CD8-positive, alpha-beta memory T cell (primary cell): ENCODE results near the gene PSMD2. TPM values are rescaled to one million over a fixed set of nuclear protein-coding genes. Genes with fewer than 3 reads are reported as not detected.

Experiments
- CTCF ChIA-PET: fragments of 350-600 bp; sonication (Branson Sonifier 250); formaldehyde crosslinking; loops from one replicate; lab custom pipeline; 2021; ENCODE audit warnings: antibody characterized with exemption; lab: Charles Lee
- POLR2A ChIA-PET: fragments of 350-600 bp; sonication (Branson Sonifier 250); formaldehyde crosslinking; loops from one replicate; lab custom pipeline; 2021; ENCODE audit warnings: antibody characterized with exemption; lab: Charles Lee
- DNase-seq, 5 donors: peaks; one replicate each; pipeline versions ENCODE4 v3.0.0 to v3.0.0-alpha.2; 2020 to 2022; ENCODE audit warnings: mixed read lengths in 1 of 5
- H3K27ac ChIP-seq: one replicate; pipeline ENCODE4 v1.7.0; 2013; ENCODE audit warnings: low read depth, mild to moderate bottlenecking, low read length, moderate library complexity
- H3K27me3 ChIP-seq: 2 replicates; pipeline ENCODE4 v1.7.0; 2013; ENCODE audit warnings: low read length, mild to moderate bottlenecking; ENCODE audit not compliant: insufficient read depth, poor library complexity, severe bottlenecking
- H3K36me3 ChIP-seq: 2 replicates; pipeline ENCODE4 v1.7.0; 2013; ENCODE audit warnings: mild to moderate bottlenecking, low read length, moderate library complexity; ENCODE audit not compliant: insufficient read depth
- H3K4me1 ChIP-seq: 2 replicates; pipeline ENCODE4 v1.7.0; 2013; ENCODE audit warnings: mild to moderate bottlenecking, low read length, moderate library complexity; ENCODE audit not compliant: insufficient read depth
- H3K4me3 ChIP-seq: 2 replicates; pipeline ENCODE4 v1.7.0; 2013; ENCODE audit warnings: mild to moderate bottlenecking, low read length
- H3K9me3 ChIP-seq: 2 replicates; pipeline ENCODE4 v1.7.0; 2013; ENCODE audit warnings: mild to moderate bottlenecking, low read length
- H3K27ac Mint-ChIP-seq, 8 donors: one replicate each; pipeline ENCODE4 v1.8.0; 2020 to 2021; ENCODE audit warnings: mixed read lengths in 8 of 8, mild to moderate bottlenecking in 6 of 8, inconsistent platforms in 3 of 8, moderate library complexity in 3 of 8
- H3K27me3 Mint-ChIP-seq, 2 donors: one replicate each; pipeline ENCODE4 v1.8.0; 2020 to 2021; ENCODE audit warnings: mixed read lengths in 2 of 2, mild to moderate bottlenecking in 1 of 2, moderate library complexity in 1 of 2
- H3K36me3 Mint-ChIP-seq, 3 donors: one replicate each; pipeline ENCODE4 v1.8.0; 2020 to 2021; ENCODE audit warnings: mixed read lengths in 3 of 3, inconsistent platforms in 1 of 3, mild to moderate bottlenecking in 1 of 3
- H3K4me1 Mint-ChIP-seq, 3 donors: one replicate each; pipeline ENCODE4 v1.8.0; 2020 to 2021; ENCODE audit warnings: mixed read lengths in 3 of 3, inconsistent platforms in 1 of 3, mild to moderate bottlenecking in 1 of 3
- H3K4me3 Mint-ChIP-seq, 7 donors: one replicate each; pipeline ENCODE4 v1.8.0; 2020 to 2021; ENCODE audit warnings: mixed read lengths in 7 of 7, mild to moderate bottlenecking in 6 of 7, moderate library complexity in 4 of 7, inconsistent platforms in 2 of 7
- H3K9me3 Mint-ChIP-seq, 5 donors: one replicate each; pipeline ENCODE4 v1.8.0; 2020 to 2022; ENCODE audit warnings: mixed read lengths in 5 of 5, mild to moderate bottlenecking in 3 of 5, moderate library complexity in 2 of 5, inconsistent platforms in 1 of 5
- polyA plus RNA-seq: library from polyadenylated mRNA; unstranded; fragments of 300-500 nt; fragmentation: Illumina TruSeq; gene quantifications from one replicate; pipeline ENCODE4 v1.2.3, GENCODE V29; 2021
- total RNA-seq, 2 experiments: library from RNA; stranded (reverse); gene quantifications; one replicate each; pipeline ENCODE4 v1.2.3, GENCODE V29; 2021

PSMD2 gene
- total and polyA plus RNA-seq, 3 experiments from 2014 or later: 211 to 342 (median 334) TPM

GRCh38 chr3:184300378-184300720 is 1.3 kb downstream of the PSMD2 start:
- POLR2A ChIA-PET: no interaction called here
- Histone ChIP-seq H3K4me3 (peak overlapping the region; percentile 68), H3K4me1 (peaks cover 14% of the 10 kb centered on the region), H3K27ac (no peak overlapping the region), H3K27me3 (no peaks in the 10 kb centered on the region), H3K9me3 (no peaks in the 10 kb centered on the region), H3K36me3 (peaks cover 45% of the 10 kb centered on the region)
- H3K36me3 Mint-ChIP-seq: peaks cover 5 to 61% (median 15%) of the 10 kb centered on the region in 3 donors
- H3K27ac Mint-ChIP-seq: peak overlapping the region in 5 of 8 donors; percentile 57 to 94 (median 90)
- H3K4me1 Mint-ChIP-seq: peaks cover 25 to 36% (median 36%) of the 10 kb centered on the region in 3 donors
- H3K4me3 Mint-ChIP-seq: peak overlapping the region; percentile 89 to 96 (median 92)
- CTCF ChIA-PET: interaction anchor here (1.5 kb wide), 1 partner anchor 53 kb away, joined by 3 read pairs; no protein-coding TSS in a partner anchor
- H3K9me3 Mint-ChIP-seq: no peaks in the 10 kb centered on the region
- H3K27me3 Mint-ChIP-seq: peaks cover 0 to 2% of the 10 kb centered on the region in 2 donors
- no peak for DNase-seq

GRCh38 chr3:184305577-184305976 is 6.5 kb downstream of the PSMD2 start:
- no peaks in the 10 kb centered on the region for H3K27me3 Mint-ChIP-seq
- peaks cover 5 to 86% (median 47%) of the 10 kb centered on the region in 3 donors for H3K36me3 Mint-ChIP-seq
- H3K9me3 Mint-ChIP-seq: no peaks in the 10 kb centered on the region

GRCh38 chr3:184306341-184306972 is 7.4 kb downstream of the PSMD2 start:
- peaks cover 58% of the 10 kb centered on the region for H3K36me3 ChIP-seq
- Mint-ChIP-seq H3K36me3 (peaks cover 5 to 79% (median 46%) of the 10 kb centered on the region in 3 donors), H3K27ac (peak overlapping the region in 1 of 8 donors; percentile 54), H3K9me3 (no peaks in the 10 kb centered on the region), H3K27me3 (no peaks in the 10 kb centered on the region), H3K4me1 (peaks cover 5 to 12% (median 9%) of the 10 kb centered on the region in 3 donors), H3K4me3 (no peak overlapping the region)
- ChIA-PET CTCF (no interaction called here), POLR2A (no interaction called here)
- no peak for DNase-seq
- no peak overlapping the region for H3K27ac ChIP-seq
- H3K27me3 ChIP-seq: no peaks in the 10 kb centered on the region
- H3K9me3 ChIP-seq: no peaks in the 10 kb centered on the region
- H3K4me1 ChIP-seq: no peaks in the 10 kb centered on the region
- H3K4me3 ChIP-seq: no peak overlapping the region

More at GRCh38 chr3:184305577-184305976, 6.5 kb downstream of the PSMD2 start:
- no peak for DNase-seq
- CTCF ChIA-PET: interaction anchor here (1.0 kb wide), 1 partner anchor 210 kb away, joined by 4 read pairs; no protein-coding TSS in a partner anchor
- H3K9me3 ChIP-seq: no peaks in the 10 kb centered on the region
- Mint-ChIP-seq H3K27ac (peak overlapping the region in 2 of 8 donors; percentile 3 to 47), H3K4me3 (peak overlapping the region in 1 of 7 donors; percentile 18), H3K4me1 (peaks cover 7 to 16% (median 11%) of the 10 kb centered on the region in 3 donors)
- no peak overlapping the region for H3K27ac ChIP-seq
- H3K4me3 ChIP-seq: no peak overlapping the region
- H3K36me3 ChIP-seq: peaks cover 66% of the 10 kb centered on the region
- H3K4me1 ChIP-seq: no peaks in the 10 kb centered on the region
- POLR2A ChIA-PET: no interaction called here
- H3K27me3 ChIP-seq: no peaks in the 10 kb centered on the region

DNA sequence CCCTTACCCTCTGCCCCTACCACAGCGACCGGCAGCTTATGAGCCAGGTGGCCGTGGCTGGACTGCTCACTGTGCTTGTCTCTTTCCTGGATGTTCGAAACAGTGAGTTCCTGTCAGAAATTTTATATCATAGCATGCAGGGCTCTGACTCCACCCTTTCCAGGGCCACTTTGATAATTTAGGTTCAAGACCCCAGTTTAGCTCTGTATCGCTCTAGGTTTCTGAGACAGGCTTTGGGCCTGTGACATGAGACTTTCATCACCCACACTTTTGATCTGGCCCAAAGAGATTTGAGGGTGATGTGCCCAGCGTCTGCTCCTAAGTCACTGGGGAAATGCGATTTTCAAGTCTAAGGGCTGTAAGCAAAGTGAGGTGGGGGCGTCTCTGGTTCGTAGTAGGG is 8.9 kb downstream of the PSMD2 start:
- POLR2A ChIA-PET: no interaction called here
- DNase-seq: no peak
- no peaks in the 10 kb centered on the region for H3K27me3 Mint-ChIP-seq

GRCh38 chr3:184308744-184309143 is 9.7 kb downstream of the PSMD2 start:
- CTCF ChIA-PET: no interaction called here

More for the DNA sequence above, 8.9 kb downstream of the PSMD2 start:
- Histone ChIP-seq H3K36me3 (peaks cover 45% of the 10 kb centered on the region), H3K4me3 (no peak overlapping the region), H3K4me1 (no peaks in the 10 kb centered on the region), H3K9me3 (no peaks in the 10 kb centered on the region), H3K27me3 (no peaks in the 10 kb centered on the region), H3K27ac (no peak overlapping the region)
- peaks cover 5 to 65% (median 43%) of the 10 kb centered on the region in 3 donors for H3K36me3 Mint-ChIP-seq
- peak overlapping the region in 2 of 8 donors; percentile 15 to 34 for H3K27ac Mint-ChIP-seq
- CTCF ChIA-PET: no interaction called here
- H3K9me3 Mint-ChIP-seq: no peaks in the 10 kb centered on the region
- H3K4me3 Mint-ChIP-seq: no peak overlapping the region
- peaks cover 0 to 8% (median 2%) of the 10 kb centered on the region in 3 donors for H3K4me1 Mint-ChIP-seq

DNA sequence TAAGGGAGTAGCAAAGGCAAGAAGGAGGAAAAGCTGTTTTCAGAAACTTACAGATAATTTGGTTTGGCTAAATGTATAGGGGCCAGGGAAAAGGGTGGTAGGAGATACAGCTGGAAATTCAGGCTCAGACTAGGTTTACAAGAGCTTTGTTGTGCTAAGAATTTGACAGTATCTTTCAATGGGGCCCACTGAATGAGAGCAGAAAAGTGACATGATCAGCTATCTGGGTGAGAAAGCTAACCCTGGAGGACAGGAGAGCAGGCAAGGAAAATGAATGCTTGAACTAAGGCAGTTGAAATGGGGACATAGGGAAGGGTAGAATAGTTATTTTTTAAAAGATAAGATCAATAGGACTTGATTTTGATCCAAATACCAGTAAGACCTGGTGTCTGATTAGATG is 12.6 kb downstream of the PSMD2 start:
- Histone ChIP-seq H3K27ac (no peak overlapping the region), H3K4me1 (peaks cover 10% of the 10 kb centered on the region), H3K4me3 (no peak overlapping the region), H3K9me3 (no peaks in the 10 kb centered on the region), H3K27me3 (no peaks in the 10 kb centered on the region), H3K36me3 (peaks cover 18% of the 10 kb centered on the region)
- ChIA-PET CTCF (interaction anchor here (1.3 kb wide), 1 partner anchor 9 kb away, joined by 4 read pairs; no protein-coding TSS in a partner anchor), POLR2A (no interaction called here)
- peaks cover 0 to 36% (median 23%) of the 10 kb centered on the region in 3 donors for H3K36me3 Mint-ChIP-seq
- H3K9me3 Mint-ChIP-seq: no peaks in the 10 kb centered on the region
- H3K4me3 Mint-ChIP-seq: peak overlapping the region in 3 of 7 donors; percentile 13 to 48 (median 45)
- peaks cover 9 to 16% (median 14%) of the 10 kb centered on the region in 3 donors for H3K4me1 Mint-ChIP-seq
- peak overlapping the region in 3 of 8 donors; percentile 52 to 70 (median 68) for H3K27ac Mint-ChIP-seq
- no peaks in the 10 kb centered on the region for H3K27me3 Mint-ChIP-seq
- no peak for DNase-seq

More at GRCh38 chr3:184308744-184309143, 9.7 kb downstream of the PSMD2 start:
- peaks cover 36% of the 10 kb centered on the region for H3K36me3 ChIP-seq
- H3K4me3 ChIP-seq: no peak overlapping the region
- POLR2A ChIA-PET: no interaction called here
- no peaks in the 10 kb centered on the region for H3K27me3 ChIP-seq
- Mint-ChIP-seq H3K27ac (peak overlapping the region in 1 of 8 donors; percentile 50), H3K4me1 (peaks cover 0 to 2% (median under 1%) of the 10 kb centered on the region in 3 donors), H3K4me3 (peak overlapping the region in 1 of 7 donors; percentile 61), H3K36me3 (peaks cover 5 to 56% (median 37%) of the 10 kb centered on the region in 3 donors), H3K9me3 (no peaks in the 10 kb centered on the region), H3K27me3 (no peaks in the 10 kb centered on the region)
- H3K9me3 ChIP-seq: no peaks in the 10 kb centered on the region
- no peak for DNase-seq
- no peaks in the 10 kb centered on the region for H3K4me1 ChIP-seq
- H3K27ac ChIP-seq: no peak overlapping the region

DNA sequence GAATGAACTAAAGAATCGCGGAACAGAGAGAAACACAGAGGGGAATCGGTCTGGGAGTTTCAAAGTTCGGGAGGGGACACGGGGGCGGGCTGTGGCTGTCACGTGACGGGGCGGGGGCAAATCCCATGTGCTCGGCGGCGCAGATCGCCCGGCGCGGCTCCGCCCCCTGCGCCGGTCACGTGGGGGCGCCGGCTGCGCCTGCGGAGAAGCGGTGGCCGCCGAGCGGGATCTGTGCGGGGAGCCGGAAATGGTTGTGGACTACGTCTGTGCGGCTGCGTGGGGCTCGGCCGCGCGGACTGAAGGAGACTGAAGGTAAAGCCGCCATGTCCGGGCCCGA is 15.3 kb downstream of the PSMD2 start, which contains the start of gene EIF4G1:
Gene EIF4G1, plus strand, starts transcription at position 244 of the 337 bp plus-strand sequence. CDS start 1,191 bp downstream, outside the sequence.
- H3K36me3 ChIP-seq: peaks cover 8% of the 10 kb centered on the region
- H3K9me3 ChIP-seq: no peaks in the 10 kb centered on the region
- H3K9me3 Mint-ChIP-seq: no peaks in the 10 kb centered on the region
- DNase-seq: peak; percentile 91 to 94 (median 93)
- peaks cover 22% of the 10 kb centered on the region for H3K4me1 ChIP-seq
- peak within 1 kb of the TSS; percentile 82 for H3K27ac ChIP-seq
- POLR2A ChIA-PET: no interaction called here
- peaks cover 0 to 29% (median 5%) of the 10 kb centered on the region in 3 donors for H3K36me3 Mint-ChIP-seq
- H3K27me3 ChIP-seq: no peaks in the 10 kb centered on the region
- CTCF ChIA-PET: no interaction called here
- H3K27me3 Mint-ChIP-seq: no peaks in the 10 kb centered on the region
- H3K4me1 Mint-ChIP-seq: peaks cover 28 to 38% (median 35%) of the 10 kb centered on the region in 3 donors
- peak within 1 kb of the TSS; percentile 83 to 91 (median 88) for H3K4me3 Mint-ChIP-seq
- H3K4me3 ChIP-seq: peak within 1 kb of the TSS; percentile 78
- peak within 1 kb of the TSS; percentile 88 to 99 (median 96) for H3K27ac Mint-ChIP-seq
